Astrocyte (in vitro differentiated cells and primary cell): ENCODE data around the gene MORN5. TPM values are rescaled to one million over a fixed set of nuclear protein-coding genes. Genes with fewer than 3 reads are reported as not detected.

Experiments
- DNase-seq: peaks from one replicate; pipeline ENCODE4 v3.0.0-alpha.2; 2010; ENCODE audit warnings: low read depth
- FAIRE-seq: peaks from 2 replicates; lab custom pipeline; 2011; peaks lifted over from hg19 to GRCh38; lab: Jason Lieb, UNC
- H2AFZ ChIP-seq: 2 replicates; pipeline ENCODE4 v1.6.0; 2012; ENCODE audit warnings: low read depth, low read length, inconsistent platforms
- H3K27ac ChIP-seq: 2 replicates; pipeline ENCODE4 v1.5.1; 2011; ENCODE audit warnings: low read depth, low read length, inconsistent platforms
- H3K27me3 ChIP-seq: 2 replicates; pipeline ENCODE4 v1.6.0; 2011; ENCODE audit warnings: low read length, inconsistent platforms; ENCODE audit not compliant: insufficient read depth
- H3K36me3 ChIP-seq: 2 replicates; pipeline ENCODE4 v1.5.1; 2011; ENCODE audit warnings: low read length, inconsistent platforms; ENCODE audit not compliant: insufficient read depth
- H3K4me1 ChIP-seq: 2 replicates; pipeline ENCODE4 v1.5.1; 2011; ENCODE audit warnings: low read length, inconsistent platforms; ENCODE audit not compliant: insufficient read depth
- H3K4me2 ChIP-seq: 2 replicates; pipeline ENCODE4 v1.6.0; 2012; ENCODE audit warnings: low read length, inconsistent platforms
- H3K4me3 ChIP-seq: 2 replicates; pipeline ENCODE4 v1.5.1; 2011; ENCODE audit warnings: low read depth, mild to moderate bottlenecking, low read length, inconsistent platforms; ENCODE audit not compliant: insufficient read depth
- H3K79me2 ChIP-seq: 2 replicates; pipeline ENCODE4 v1.6.0; 2012; ENCODE audit warnings: mild to moderate bottlenecking, low read length, inconsistent platforms; ENCODE audit not compliant: insufficient read depth
- H3K9ac ChIP-seq: 2 replicates; pipeline ENCODE4 v1.6.0; 2012; ENCODE audit warnings: mild to moderate bottlenecking, low read length, inconsistent platforms
- H3K9me3 ChIP-seq: 2 replicates; pipeline ENCODE4 v1.5.1; 2012; ENCODE audit warnings: low read depth, mild to moderate bottlenecking, low read length, inconsistent platforms; ENCODE audit not compliant: insufficient read depth
- H4K20me1 ChIP-seq: 2 replicates; pipeline ENCODE4 v1.6.0; 2012; ENCODE audit warnings: low read length, inconsistent platforms; ENCODE audit not compliant: insufficient read depth
- H3K27ac Mint-ChIP-seq: one replicate; pipeline ENCODE4 v1.8.0; 2021; ENCODE audit warnings: mild to moderate bottlenecking, mixed read lengths; ENCODE audit not compliant: unreplicated experiment
- H3K27me3 Mint-ChIP-seq: one replicate; pipeline ENCODE4 v1.8.0; 2021; ENCODE audit warnings: low read depth, mixed read lengths; ENCODE audit not compliant: unreplicated experiment
- H3K36me3 Mint-ChIP-seq: one replicate; pipeline ENCODE4 v1.8.0; 2021; ENCODE audit warnings: low read depth, mixed read lengths; ENCODE audit not compliant: unreplicated experiment
- H3K4me1 Mint-ChIP-seq: one replicate; pipeline ENCODE4 v1.8.0; 2021; ENCODE audit warnings: low read depth, mixed read lengths; ENCODE audit not compliant: unreplicated experiment
- H3K4me3 Mint-ChIP-seq: one replicate; pipeline ENCODE4 v1.8.0; 2021; ENCODE audit warnings: mild to moderate bottlenecking, moderate library complexity, mixed read lengths; ENCODE audit not compliant: unreplicated experiment
- H3K9me3 Mint-ChIP-seq: one replicate; pipeline ENCODE4 v1.8.0; 2021; ENCODE audit warnings: mild to moderate bottlenecking, mixed read lengths; ENCODE audit not compliant: unreplicated experiment
- CTCF ChIP-seq: IDR thresholded peaks from 2 replicates; pipeline ENCODE4 v1.5.1; 2011; ENCODE audit warnings: low read depth, mild to moderate bottlenecking, inconsistent platforms, low read length, moderate library complexity; ENCODE audit not compliant: insufficient read depth
- EZH2 ChIP-seq: IDR thresholded peaks from 2 replicates; pipeline ENCODE4 v1.6.1; 2012; ENCODE audit warnings: mild to moderate bottlenecking, low read length, inconsistent platforms; ENCODE audit not compliant: insufficient read depth
- total RNA-seq: library from RNA; stranded (reverse); gene quantifications from 2 replicates; pipeline ENCODE4 v1.2.1, GENCODE V29; 2021

MORN5 gene
- total RNA-seq, 1 donor from 2014 or later: not detected

GRCh38 chr9:122200960-122201595, 41.4 kb downstream of the MORN5 start:
- TF ChIP-seq EZH2 (no peak), CTCF (no peak)
- Histone ChIP-seq H2AFZ (no peak overlapping the region), H3K9me3 (no peaks in the 10 kb centered on the region), H3K27ac (no peak overlapping the region), H3K79me2 (no peaks in the 10 kb centered on the region), H3K9ac (no peak overlapping the region), H3K27me3 (peaks cover 13% of the 10 kb centered on the region), H3K36me3 (no peaks in the 10 kb centered on the region), H3K4me3 (no peak overlapping the region), H4K20me1 (no peaks in the 10 kb centered on the region), H3K4me1 (peaks cover 5% of the 10 kb centered on the region), H3K4me2 (peak overlapping the region; percentile 14)
- H3K27me3 Mint-ChIP-seq: peaks cover 37% of the 10 kb centered on the region
- DNase-seq (peak; percentile 52), FAIRE-seq (no peak)
- H3K9me3 Mint-ChIP-seq: no peaks in the 10 kb centered on the region
- peaks cover 18% of the 10 kb centered on the region for H3K4me1 Mint-ChIP-seq
- no peak overlapping the region for H3K27ac Mint-ChIP-seq
- no peaks in the 10 kb centered on the region for H3K36me3 Mint-ChIP-seq
- H3K4me3 Mint-ChIP-seq: no peak overlapping the region

GRCh38 chr9:122201641-122202040, 41.9 kb downstream of the MORN5 start:
- H3K4me3 Mint-ChIP-seq: no peak overlapping the region

More at GRCh38 chr9:122201641-122202040, 41.9 kb downstream of the MORN5 start:
- Mint-ChIP-seq H3K27ac (no peak overlapping the region), H3K27me3 (peaks cover 39% of the 10 kb centered on the region), H3K4me1 (peaks cover 22% of the 10 kb centered on the region), H3K36me3 (no peaks in the 10 kb centered on the region), H3K9me3 (no peaks in the 10 kb centered on the region)
- H3K4me1 ChIP-seq: peaks cover 9% of the 10 kb centered on the region
- FAIRE-seq: no peak
- H3K79me2 ChIP-seq: no peaks in the 10 kb centered on the region
- H3K9ac ChIP-seq: no peak overlapping the region
- H4K20me1 ChIP-seq: no peaks in the 10 kb centered on the region
- peak; percentile 50 for DNase-seq
- no peak overlapping the region for H3K4me3 ChIP-seq
- H3K4me2 ChIP-seq: peak overlapping the region; percentile 14
- H2AFZ ChIP-seq: no peak overlapping the region
- H3K27me3 ChIP-seq: peaks cover 13% of the 10 kb centered on the region
- H3K27ac ChIP-seq: no peak overlapping the region
- TF ChIP-seq EZH2 (no peak), CTCF (no peak)
- H3K9me3 ChIP-seq: no peaks in the 10 kb centered on the region
- H3K36me3 ChIP-seq: no peaks in the 10 kb centered on the region
